ENCODE data around the gene ZNF700. TPM values are rescaled to one million over a fixed set of nuclear protein-coding genes. Genes with fewer than 3 reads are reported as not detected.

Gene ZNF700
- 5.2 and 8.0 TPM in 2 replicates for total RNA-seq

GRCh38 chr19:11924886-11925650 is at the start of gene ZNF700:
ZNF700 (plus strand) TSS chr19:11925107; CDS start chr19:11925211, 104 bp downstream.

GRCh38 chr19:11887611-11888531 is 37.0 kb upstream of the ZNF700 start, which contains the start of gene ZNF69:
ZNF69 (plus strand) TSS chr19:11887782; CDS start chr19:11887924, 142 bp downstream.

GRCh38 chr19:11964858-11965645 is 40.1 kb downstream of the ZNF700 start, which contains the start of gene ZNF763:
ZNF763 (plus strand) TSS chr19:11965040; CDS start chr19:11965209, 169 bp downstream.

Small RNAs within 50 kb of the gene (small RNA-seq; reads per million reads assigned to genes)
- not detected for gene RNA5SP464

Other genes starting within 250 kb of the ZNF700 start
- 6.9 and 9.9 TPM in 2 replicates for gene ZNF823, start 186.2 kb upstream of the ZNF700 start, total RNA-seq
- 5.6 and 6.4 TPM in 2 replicates for gene ZNF441, start 158.1 kb upstream of the ZNF700 start, total RNA-seq
- 0.65 and 1.8 TPM in 2 replicates for gene ZNF491, start 126.6 kb upstream of the ZNF700 start, total RNA-seq
- 8.2 and 9.7 TPM in 2 replicates for gene ZNF440, start 110.8 kb upstream of the ZNF700 start, total RNA-seq
- 0.33 and 3.4 TPM in 2 replicates for gene ZNF439, start 76.4 kb upstream of the ZNF700 start, total RNA-seq
- 3.3 and 12.8 TPM in 2 replicates for gene ZNF69, start 37.3 kb upstream of the ZNF700 start, total RNA-seq
- gene ZNF763, start 39.9 kb downstream of the ZNF700 start, total RNA-seq: 0.33 and 2.4 TPM in 2 replicates
- 0.98 and 1.8 TPM in 2 replicates for gene ZNF433, start 110.6 kb downstream of the ZNF700 start, total RNA-seq
- 0.67 TPM in 1 of 2 replicates, not detected in the other for gene ZNF878, start 127.9 kb downstream of the ZNF700 start, total RNA-seq
- 1.6 and 4.2 TPM in 2 replicates for gene ZNF844, start 139.6 kb downstream of the ZNF700 start, total RNA-seq
- 1.6 and 3.0 TPM in 2 replicates for gene ZNF20, start 215.2 kb downstream of the ZNF700 start, total RNA-seq
- 13.5 and 15.0 TPM in 2 replicates for gene ZNF625, start 231.6 kb downstream of the ZNF700 start, total RNA-seq
- gene ZNF136, start 238.0 kb downstream of the ZNF700 start, total RNA-seq: 4.9 and 7.2 TPM in 2 replicates